HepG2 (cell line): Measurements from ENCODE around the gene SLC22A23. TPM values are rescaled to one million over a fixed set of nuclear protein-coding genes. Genes with fewer than 3 reads are reported as not detected.
A peak's percentile ranks its signal among the peaks of the same experiment; 100 is the strongest.

ENCODE experiments used
- AGO2 ChIP-seq: fragments of 200-400 bp; formaldehyde crosslinking; optimal IDR thresholded peaks from 2 replicates; pipeline ENCODE3; 2017; ENCODE audit warnings: mild to moderate bottlenecking, low read depth, low read length, moderate library complexity
- ASH2L ChIP-seq: fragments of 300-600, 200-600 bp; sonication (generic); IDR thresholded peaks from 2 replicates; pipeline ENCODE4 v1.7.0; 2017; ENCODE audit warnings: low read depth, mild to moderate bottlenecking, moderate library complexity, mixed read lengths, low read length; ENCODE audit not compliant: insufficient read length
- CCAR2 ChIP-seq: fragments of 200-400 bp; formaldehyde crosslinking; optimal IDR thresholded peaks from 2 replicates; pipeline ENCODE3; 2018; ENCODE audit warnings: low read depth, mild to moderate bottlenecking, low read length, moderate library complexity
- CREB3 ChIP-seq: sonication (generic); formaldehyde crosslinking; IDR thresholded peaks from 2 replicates; pipeline ENCODE4 v1.5.0; 2020; ENCODE audit warnings: missing genetic modification reagents
- E2F5 ChIP-seq: sonication (generic); formaldehyde crosslinking; conservative IDR thresholded peaks from 2 replicates; pipeline ENCODE4 v1.4.0; 2020; ENCODE audit warnings: missing genetic modification reagents
- FOXC1 ChIP-seq: sonication (generic); formaldehyde crosslinking; IDR thresholded peaks from 2 replicates; pipeline ENCODE4 v1.8.0; 2022; ENCODE audit warnings: mild to moderate bottlenecking, missing genetic modification reagents, borderline replicate concordance
- HNRNPL ChIP-seq: fragments of 200-400 bp; formaldehyde crosslinking; IDR thresholded peaks from 2 replicates; pipeline ENCODE4 v1.6.1; 2017; ENCODE audit warnings: mild to moderate bottlenecking, low read depth, low read length
- MZF1 ChIP-seq: sonication (generic); formaldehyde crosslinking; IDR thresholded peaks from 2 replicates; pipeline ENCODE4 v1.8.1; 2023; ENCODE audit warnings: mild to moderate bottlenecking, missing genetic modification reagents, borderline replicate concordance
- NKX3-1 ChIP-seq: sonication (generic); formaldehyde crosslinking; IDR thresholded peaks from 2 replicates; pipeline ENCODE4 v1.5.0; 2020; ENCODE audit warnings: missing genetic modification reagents
- PLRG1 ChIP-seq: fragments of 450-650 bp; conservative IDR thresholded peaks from 2 replicates; pipeline ENCODE4 v1.6.1; 2016
- RAD51 ChIP-seq: fragments of 450-650 bp; IDR thresholded peaks from 2 replicates; pipeline ENCODE4 v1.6.1; 2016; ENCODE audit warnings: borderline replicate concordance
- STAT5B ChIP-seq: sonication (generic); formaldehyde crosslinking; IDR thresholded peaks from 2 replicates; pipeline ENCODE4 v1.4.0; 2020; ENCODE audit warnings: missing genetic modification reagents
- ZNF207 ChIP-seq: fragments of 450-650 bp; IDR thresholded peaks from 2 replicates; pipeline ENCODE4 v1.6.1; 2016; ENCODE audit warnings: antibody characterized with exemption, borderline replicate concordance
- ZNF232 ChIP-seq: sonication (generic); formaldehyde crosslinking; IDR thresholded peaks from 2 replicates; pipeline ENCODE4 v1.4.0; 2020; ENCODE audit warnings: missing genetic modification reagents, borderline replicate concordance
- ZNF550 ChIP-seq: sonication (generic); formaldehyde crosslinking; IDR thresholded peaks from 2 replicates; pipeline ENCODE4 v1.4.0; 2020; ENCODE audit warnings: mild to moderate bottlenecking, missing genetic modification reagents, borderline replicate concordance
- polyA plus RNA-seq, 8 experiments: library from polyadenylated mRNA; depleted of rRNA in 3 of 8; stranded (reverse) in 7 of 8; unstranded in 1 of 8; fragments of >200 nt; fragmentation: Illumina TruSeq in 4 of 8; extraction: Trizol in 4 of 8; gene quantifications; 2 replicates each; pipeline versions ENCODE4 v1.2.1 to v1.2.3, GENCODE V29; 2011 to 2016; ENCODE audit warnings: low read depth in 4 of 8, missing spikeins in 1 of 8, mixed read lengths in 1 of 8; ENCODE audit not compliant: insufficient read depth in 1 of 8
- total RNA-seq, 5 experiments: library from RNA; depleted of rRNA; stranded (reverse); fragments of >200 nt; fragmentation: Illumina TruSeq; extraction: Trizol; gene quantifications; 2 replicates each; pipeline ENCODE4 v1.2.3, GENCODE V29; 2016; ENCODE audit warnings: low read depth in 1 of 5
- TF ChIP-seq, protein P1 (sequence below): sonication (generic); formaldehyde crosslinking; IDR thresholded peaks from 2 replicates; pipeline ENCODE4 v1.4.0; 2020; ENCODE audit warnings: missing genetic modification reagents
- TF ChIP-seq, protein P2 (sequence below): sonication (generic); formaldehyde crosslinking; IDR thresholded peaks from 2 replicates; pipeline ENCODE4 v1.5.1; 2020; ENCODE audit warnings: mild to moderate bottlenecking, missing genetic modification reagents, borderline replicate concordance

SLC22A23 gene
- total and polyA plus RNA-seq, 2 of the 13 experiments (the other 11 are each of a cell fraction or from before 2014, with no cell fraction given) = 11.8 to 17.5 TPM

- TF ChIP-seq, protein P1, sequence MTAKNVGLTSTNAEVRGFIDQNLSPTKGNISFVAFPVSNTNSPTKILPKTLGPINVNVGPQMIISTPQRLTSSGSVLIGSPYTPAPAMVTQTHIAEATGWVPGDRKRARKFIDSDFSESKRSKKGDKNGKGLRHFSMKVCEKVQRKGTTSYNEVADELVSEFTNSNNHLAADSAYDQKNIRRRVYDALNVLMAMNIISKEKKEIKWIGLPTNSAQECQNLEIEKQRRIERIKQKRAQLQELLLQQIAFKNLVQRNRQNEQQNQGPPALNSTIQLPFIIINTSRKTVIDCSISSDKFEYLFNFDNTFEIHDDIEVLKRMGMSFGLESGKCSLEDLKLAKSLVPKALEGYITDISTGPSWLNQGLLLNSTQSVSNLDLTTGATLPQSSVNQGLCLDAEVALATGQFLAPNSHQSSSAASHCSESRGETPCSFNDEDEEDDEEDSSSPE = peak; percentile 75
- TF ChIP-seq STAT5B (CRISPR knock-in tag) (no peak), ZNF550 (CRISPR knock-in tag) (no peak), PLRG1 (no peak), MZF1 (CRISPR knock-in tag) (no peak), ZNF232 (CRISPR knock-in tag) (peak; percentile 89; the same call in 1 of the 2 replicates), CREB3 (CRISPR knock-in tag) (no peak), ASH2L (peak; percentile 72), ZNF207 (no peak), E2F5 (no peak), AGO2 (peak; percentile 49), FOXC1 (CRISPR knock-in tag) (peak; percentile 98), NKX3-1 (CRISPR knock-in tag) (no peak), CCAR2 (no peak), HNRNPL (peak; percentile 93), RAD51 (no peak)
- TF ChIP-seq, protein P2, sequence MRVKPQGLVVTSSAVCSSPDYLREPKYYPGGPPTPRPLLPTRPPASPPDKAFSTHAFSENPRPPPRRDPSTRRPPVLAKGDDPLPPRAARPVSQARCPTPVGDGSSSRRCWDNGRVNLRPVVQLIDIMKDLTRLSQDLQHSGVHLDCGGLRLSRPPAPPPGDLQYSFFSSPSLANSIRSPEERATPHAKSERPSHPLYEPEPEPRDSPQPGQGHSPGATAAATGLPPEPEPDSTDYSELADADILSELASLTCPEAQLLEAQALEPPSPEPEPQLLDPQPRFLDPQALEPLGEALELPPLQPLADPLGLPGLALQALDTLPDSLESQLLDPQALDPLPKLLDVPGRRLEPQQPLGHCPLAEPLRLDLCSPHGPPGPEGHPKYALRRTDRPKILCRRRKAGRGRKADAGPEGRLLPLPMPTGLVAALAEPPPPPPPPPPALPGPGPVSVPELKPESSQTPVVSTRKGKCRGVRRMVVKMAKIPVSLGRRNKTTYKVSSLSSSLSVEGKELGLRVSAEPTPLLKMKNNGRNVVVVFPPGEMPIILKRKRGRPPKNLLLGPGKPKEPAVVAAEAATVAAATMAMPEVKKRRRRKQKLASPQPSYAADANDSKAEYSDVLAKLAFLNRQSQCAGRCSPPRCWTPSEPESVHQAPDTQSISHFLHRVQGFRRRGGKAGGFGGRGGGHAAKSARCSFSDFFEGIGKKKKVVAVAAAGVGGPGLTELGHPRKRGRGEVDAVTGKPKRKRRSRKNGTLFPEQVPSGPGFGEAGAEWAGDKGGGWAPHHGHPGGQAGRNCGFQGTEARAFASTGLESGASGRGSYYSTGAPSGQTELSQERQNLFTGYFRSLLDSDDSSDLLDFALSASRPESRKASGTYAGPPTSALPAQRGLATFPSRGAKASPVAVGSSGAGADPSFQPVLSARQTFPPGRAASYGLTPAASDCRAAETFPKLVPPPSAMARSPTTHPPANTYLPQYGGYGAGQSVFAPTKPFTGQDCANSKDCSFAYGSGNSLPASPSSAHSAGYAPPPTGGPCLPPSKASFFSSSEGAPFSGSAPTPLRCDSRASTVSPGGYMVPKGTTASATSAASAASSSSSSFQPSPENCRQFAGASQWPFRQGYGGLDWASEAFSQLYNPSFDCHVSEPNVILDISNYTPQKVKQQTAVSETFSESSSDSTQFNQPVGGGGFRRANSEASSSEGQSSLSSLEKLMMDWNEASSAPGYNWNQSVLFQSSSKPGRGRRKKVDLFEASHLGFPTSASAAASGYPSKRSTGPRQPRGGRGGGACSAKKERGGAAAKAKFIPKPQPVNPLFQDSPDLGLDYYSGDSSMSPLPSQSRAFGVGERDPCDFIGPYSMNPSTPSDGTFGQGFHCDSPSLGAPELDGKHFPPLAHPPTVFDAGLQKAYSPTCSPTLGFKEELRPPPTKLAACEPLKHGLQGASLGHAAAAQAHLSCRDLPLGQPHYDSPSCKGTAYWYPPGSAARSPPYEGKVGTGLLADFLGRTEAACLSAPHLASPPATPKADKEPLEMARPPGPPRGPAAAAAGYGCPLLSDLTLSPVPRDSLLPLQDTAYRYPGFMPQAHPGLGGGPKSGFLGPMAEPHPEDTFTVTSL = peak; percentile 96
Observed at GRCh38 chr6:3370361-3371221, 86.3 kb downstream of the SLC22A23 start (continued).
